ENCODE results near the gene PDE4B. TPM values are rescaled to one million over a fixed set of nuclear protein-coding genes. Genes with fewer than 3 reads are reported as not detected.
A peak's percentile ranks its signal among the peaks of the same experiment; 100 is the strongest.

Gene PDE4B
- total and polyA plus RNA-seq, 10 of the 15 experiments (the other 5 are each of a cell fraction or from before 2014, with no cell fraction given): 3.0 to 13.2 (median 5.7) TPM

DNA sequence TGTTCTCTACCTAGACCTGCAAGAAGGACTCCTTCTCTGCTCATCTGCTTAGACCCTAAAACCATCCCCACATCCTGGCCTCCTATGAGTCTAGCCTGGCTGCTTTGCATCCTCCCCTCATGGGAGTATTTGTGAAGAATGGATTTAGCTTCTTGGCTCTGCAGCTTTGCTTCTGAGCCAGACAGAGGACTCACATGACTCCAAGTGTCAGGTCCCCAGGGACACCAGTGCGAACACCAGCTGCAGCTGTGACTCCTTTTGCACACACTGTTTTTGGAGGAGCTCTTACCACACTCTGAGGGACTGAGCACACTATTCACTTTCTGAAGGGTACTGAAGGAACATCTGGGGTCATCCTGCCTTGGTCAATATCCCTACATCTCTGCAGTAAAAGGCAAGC is 609.5 kb downstream of the PDE4B start (continued):
- TF ChIP-seq BHLHE40 (IDR thresholded peaks at IDR 0.05; ENCODE audit: borderline replicate concordance in 1 of 2, low read depth in 2 of 2, low read length in 1 of 2) (peak; percentile 89 to 91), BMI1 (IDR thresholded peaks at IDR 0.05; ENCODE audit: borderline replicate concordance) (peak; percentile 40; the same call in 1 of the 2 replicates), POLR2AphosphoS5 (IDR thresholded peaks at IDR 0.05; ENCODE audit: low read length) (peak; percentile 69; the same call in 1 of the 2 replicates), CBX5 (IDR thresholded peaks at IDR 0.05; ENCODE audit: low read depth) (peak; percentile 66; the same call in 1 of the 2 replicates), JUNB (IDR thresholded peaks at IDR 0.05) (no peak), SREBF2 (IDR thresholded peaks at IDR 0.05; ENCODE audit: low read length) (no peak), SRF (IDR thresholded peaks at IDR 0.05; ENCODE audit: low read depth in 2 of 2, low read length in 2 of 2) (no peak), HCFC1 (IDR thresholded peaks at IDR 0.05; ENCODE audit: low read length) (no peak), RUNX3 (IDR thresholded peaks at IDR 0.05; ENCODE audit: low read length) (peak; percentile 70), KDM1A (IDR thresholded peaks at IDR 0.05; ENCODE audit: borderline replicate concordance) (no peak), ZNF217 (IDR thresholded peaks at IDR 0.05) (0 out of 2 replicates have a peak, but pooled peaks have one; percentile 68), GATAD2B (conservative IDR thresholded peaks at IDR 0.05; ENCODE audit: low read depth) (peak; percentile 50), SPI1 (IDR thresholded peaks at IDR 0.05; ENCODE audit: borderline replicate concordance, insufficient read depth, low read depth, low read length) (no peak), FOXM1 (IDR thresholded peaks at IDR 0.05; ENCODE audit: low read depth, low read length) (peak; percentile 67), RFX5 (IDR thresholded peaks at IDR 0.05; ENCODE audit: low read depth, low read length) (no peak)
- TF ChIP-seq, protein P1, sequence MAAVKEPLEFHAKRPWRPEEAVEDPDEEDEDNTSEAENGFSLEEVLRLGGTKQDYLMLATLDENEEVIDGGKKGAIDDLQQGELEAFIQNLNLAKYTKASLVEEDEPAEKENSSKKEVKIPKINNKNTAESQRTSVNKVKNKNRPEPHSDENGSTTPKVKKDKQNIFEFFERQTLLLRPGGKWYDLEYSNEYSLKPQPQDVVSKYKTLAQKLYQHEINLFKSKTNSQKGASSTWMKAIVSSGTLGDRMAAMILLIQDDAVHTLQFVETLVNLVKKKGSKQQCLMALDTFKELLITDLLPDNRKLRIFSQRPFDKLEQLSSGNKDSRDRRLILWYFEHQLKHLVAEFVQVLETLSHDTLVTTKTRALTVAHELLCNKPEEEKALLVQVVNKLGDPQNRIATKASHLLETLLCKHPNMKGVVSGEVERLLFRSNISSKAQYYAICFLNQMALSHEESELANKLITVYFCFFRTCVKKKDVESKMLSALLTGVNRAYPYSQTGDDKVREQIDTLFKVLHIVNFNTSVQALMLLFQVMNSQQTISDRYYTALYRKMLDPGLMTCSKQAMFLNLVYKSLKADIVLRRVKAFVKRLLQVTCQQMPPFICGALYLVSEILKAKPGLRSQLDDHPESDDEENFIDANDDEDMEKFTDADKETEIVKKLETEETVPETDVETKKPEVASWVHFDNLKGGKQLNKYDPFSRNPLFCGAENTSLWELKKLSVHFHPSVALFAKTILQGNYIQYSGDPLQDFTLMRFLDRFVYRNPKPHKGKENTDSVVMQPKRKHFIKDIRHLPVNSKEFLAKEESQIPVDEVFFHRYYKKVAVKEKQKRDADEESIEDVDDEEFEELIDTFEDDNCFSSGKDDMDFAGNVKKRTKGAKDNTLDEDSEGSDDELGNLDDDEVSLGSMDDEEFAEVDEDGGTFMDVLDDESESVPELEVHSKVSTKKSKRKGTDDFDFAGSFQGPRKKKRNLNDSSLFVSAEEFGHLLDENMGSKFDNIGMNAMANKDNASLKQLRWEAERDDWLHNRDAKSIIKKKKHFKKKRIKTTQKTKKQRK (IDR thresholded peaks at IDR 0.05; ENCODE audit: low read depth, low read length): no peak
- TF ChIP-seq, protein P2, sequence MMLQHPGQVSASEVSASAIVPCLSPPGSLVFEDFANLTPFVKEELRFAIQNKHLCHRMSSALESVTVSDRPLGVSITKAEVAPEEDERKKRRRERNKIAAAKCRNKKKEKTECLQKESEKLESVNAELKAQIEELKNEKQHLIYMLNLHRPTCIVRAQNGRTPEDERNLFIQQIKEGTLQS (IDR thresholded peaks at IDR 0.05; ENCODE audit: borderline replicate concordance, extremely low read depth, low read depth, low read length): no peak
- TF ChIP-seq, protein P3, sequence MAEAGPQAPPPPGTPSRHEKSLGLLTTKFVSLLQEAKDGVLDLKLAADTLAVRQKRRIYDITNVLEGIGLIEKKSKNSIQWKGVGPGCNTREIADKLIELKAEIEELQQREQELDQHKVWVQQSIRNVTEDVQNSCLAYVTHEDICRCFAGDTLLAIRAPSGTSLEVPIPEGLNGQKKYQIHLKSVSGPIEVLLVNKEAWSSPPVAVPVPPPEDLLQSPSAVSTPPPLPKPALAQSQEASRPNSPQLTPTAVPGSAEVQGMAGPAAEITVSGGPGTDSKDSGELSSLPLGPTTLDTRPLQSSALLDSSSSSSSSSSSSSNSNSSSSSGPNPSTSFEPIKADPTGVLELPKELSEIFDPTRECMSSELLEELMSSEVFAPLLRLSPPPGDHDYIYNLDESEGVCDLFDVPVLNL (IDR thresholded peaks at IDR 0.05; ENCODE audit: low read depth, low read length): no peak
- TF ChIP-seq, protein P4, sequence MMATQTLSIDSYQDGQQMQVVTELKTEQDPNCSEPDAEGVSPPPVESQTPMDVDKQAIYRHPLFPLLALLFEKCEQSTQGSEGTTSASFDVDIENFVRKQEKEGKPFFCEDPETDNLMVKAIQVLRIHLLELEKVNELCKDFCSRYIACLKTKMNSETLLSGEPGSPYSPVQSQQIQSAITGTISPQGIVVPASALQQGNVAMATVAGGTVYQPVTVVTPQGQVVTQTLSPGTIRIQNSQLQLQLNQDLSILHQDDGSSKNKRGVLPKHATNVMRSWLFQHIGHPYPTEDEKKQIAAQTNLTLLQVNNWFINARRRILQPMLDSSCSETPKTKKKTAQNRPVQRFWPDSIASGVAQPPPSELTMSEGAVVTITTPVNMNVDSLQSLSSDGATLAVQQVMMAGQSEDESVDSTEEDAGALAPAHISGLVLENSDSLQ (IDR thresholded peaks at IDR 0.05): no peak
- TF ChIP-seq, protein P5, sequence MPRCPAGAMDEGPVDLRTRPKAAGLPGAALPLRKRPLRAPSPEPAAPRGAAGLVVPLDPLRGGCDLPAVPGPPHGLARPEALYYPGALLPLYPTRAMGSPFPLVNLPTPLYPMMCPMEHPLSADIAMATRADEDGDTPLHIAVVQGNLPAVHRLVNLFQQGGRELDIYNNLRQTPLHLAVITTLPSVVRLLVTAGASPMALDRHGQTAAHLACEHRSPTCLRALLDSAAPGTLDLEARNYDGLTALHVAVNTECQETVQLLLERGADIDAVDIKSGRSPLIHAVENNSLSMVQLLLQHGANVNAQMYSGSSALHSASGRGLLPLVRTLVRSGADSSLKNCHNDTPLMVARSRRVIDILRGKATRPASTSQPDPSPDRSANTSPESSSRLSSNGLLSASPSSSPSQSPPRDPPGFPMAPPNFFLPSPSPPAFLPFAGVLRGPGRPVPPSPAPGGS (IDR thresholded peaks at IDR 0.05; ENCODE audit: borderline replicate concordance, insufficient read depth, low read depth, low read length, poor library complexity, severe bottlenecking): no peak
- TF ChIP-seq, protein P6, sequence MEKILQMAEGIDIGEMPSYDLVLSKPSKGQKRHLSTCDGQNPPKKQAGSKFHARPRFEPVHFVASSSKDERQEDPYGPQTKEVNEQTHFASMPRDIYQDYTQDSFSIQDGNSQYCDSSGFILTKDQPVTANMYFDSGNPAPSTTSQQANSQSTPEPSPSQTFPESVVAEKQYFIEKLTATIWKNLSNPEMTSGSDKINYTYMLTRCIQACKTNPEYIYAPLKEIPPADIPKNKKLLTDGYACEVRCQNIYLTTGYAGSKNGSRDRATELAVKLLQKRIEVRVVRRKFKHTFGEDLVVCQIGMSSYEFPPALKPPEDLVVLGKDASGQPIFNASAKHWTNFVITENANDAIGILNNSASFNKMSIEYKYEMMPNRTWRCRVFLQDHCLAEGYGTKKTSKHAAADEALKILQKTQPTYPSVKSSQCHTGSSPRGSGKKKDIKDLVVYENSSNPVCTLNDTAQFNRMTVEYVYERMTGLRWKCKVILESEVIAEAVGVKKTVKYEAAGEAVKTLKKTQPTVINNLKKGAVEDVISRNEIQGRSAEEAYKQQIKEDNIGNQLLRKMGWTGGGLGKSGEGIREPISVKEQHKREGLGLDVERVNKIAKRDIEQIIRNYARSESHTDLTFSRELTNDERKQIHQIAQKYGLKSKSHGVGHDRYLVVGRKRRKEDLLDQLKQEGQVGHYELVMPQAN (conservative IDR thresholded peaks at IDR 0.05): no peak

All from GM12878 (cell line).